ENCODE measurements around the gene HIPK4.
"Not testable (repeated sequence)": the region's sequence is repeated elsewhere in the genome, so short reads cannot be mapped to it uniquely, and the experiment has no call there.

The HIPK4 gene

GRCh38 chr19:40390084-40390742 is at the start of gene HIPK4:
HIPK4 (minus strand) TSS chr19:40390181; CDS start chr19:40389902, 279 bp downstream.
- no peak for DNase-seq

- DNase-seq, result no peak
Observed at GRCh38 chr19:40438284-40438683, 48.3 kb upstream of the HIPK4 start.

GRCh38 chr19:40433391-40434216 is 43.6 kb upstream of the HIPK4 start:
- DNase-seq, result peak; percentile 94

GRCh38 chr19:40432760-40433159 is 42.8 kb upstream of the HIPK4 start:
- DNase-seq, result not testable (repeated sequence)

- no peak for DNase-seq
Observed at GRCh38 chr19:40431698-40432097, 41.7 kb upstream of the HIPK4 start.

- not testable (repeated sequence) for DNase-seq
Observed at GRCh38 chr19:40430242-40430641, 40.3 kb upstream of the HIPK4 start.

- not testable (repeated sequence) for DNase-seq
Observed at GRCh38 chr19:40428197-40428596, 38.2 kb upstream of the HIPK4 start.

GRCh38 chr19:40425450-40426287 is 35.7 kb upstream of the HIPK4 start, which contains the start of gene SERTAD1:
SERTAD1 (minus strand) TSS chr19:40425992; CDS start chr19:40423546, 2,446 bp downstream.
- peak; percentile 99 for DNase-seq

- peak; percentile 37 for DNase-seq
Observed at GRCh38 chr19:40424637-40425449, 34.9 kb upstream of the HIPK4 start.

GRCh38 chr19:40423938-40424337 is 34.0 kb upstream of the HIPK4 start:
- DNase-seq, result no peak

- no peak for DNase-seq
Observed at GRCh38 chr19:40422748-40423566, 33.0 kb upstream of the HIPK4 start.

GRCh38 chr19:40421993-40422747 is 32.2 kb upstream of the HIPK4 start:
- no peak for DNase-seq

GRCh38 chr19:40420766-40421765 is 31.1 kb upstream of the HIPK4 start:
- peak; percentile 89 for DNase-seq

- DNase-seq, result no peak
Observed at GRCh38 chr19:40420451-40420765, 30.4 kb upstream of the HIPK4 start.

- no peak for DNase-seq
Observed at GRCh38 chr19:40419780-40420179, 29.8 kb upstream of the HIPK4 start.

- no peak for DNase-seq
Observed at GRCh38 chr19:40419066-40419612, 29.2 kb upstream of the HIPK4 start.

GRCh38 chr19:40418040-40418439 is 28.1 kb upstream of the HIPK4 start:
- no peak for DNase-seq

- no peak for DNase-seq
Observed at GRCh38 chr19:40417643-40417981, 27.6 kb upstream of the HIPK4 start.

Data from fibroblast of skin of right biceps (primary cell).